GM12872 (cell line): Measurements from ENCODE around the gene LBP.

Experiments
- CTCF ChIP-seq: IDR thresholded peaks from 3 replicates; pipeline ENCODE4 v1.5.1; 2011; ENCODE audit warnings: low read depth, mild to moderate bottlenecking, low read length, moderate library complexity; ENCODE audit not compliant: insufficient read depth

LBP gene

GRCh38 chr20:38303908-38304379 lies 42.3 kb upstream of the LBP start, which contains the start of gene BPI:
TSS of gene BPI (plus strand) at chr20:38304156. CDS start at chr20:38304224, 68 bp downstream.
- no peak for TF ChIP-seq CTCF

- TF ChIP-seq CTCF, result peak; percentile 58
Observed at GRCh38 chr20:38304845-38305447, 41.3 kb upstream of the LBP start.

- no peak for TF ChIP-seq CTCF
Observed at GRCh38 chr20:38305541-38305940, 40.7 kb upstream of the LBP start.

GRCh38 chr20:38306379-38306778 lies 39.9 kb upstream of the LBP start:
- TF ChIP-seq CTCF, result no peak

- no peak for TF ChIP-seq CTCF
Observed at GRCh38 chr20:38307371-38308046, 38.8 kb upstream of the LBP start.

GRCh38 chr20:38308047-38308438 lies 38.2 kb upstream of the LBP start:
- no peak for TF ChIP-seq CTCF

- TF ChIP-seq CTCF, result no peak
Observed at GRCh38 chr20:38308447-38308846, 37.8 kb upstream of the LBP start.
